Omental fat pad (tissue), 4 donors: ENCODE results near the gene SLC22A14. TPM values are rescaled to one million over a fixed set of nuclear protein-coding genes. Genes with fewer than 3 reads are reported as not detected.

ENCODE experiments used
- ATAC-seq: fragments of 150-250 bp; one replicate; pipeline ENCODE4 v1.9.1; 2016; ENCODE audit warnings: mild to moderate bottlenecking, moderate library complexity; ENCODE audit not compliant: low FRiP score
- DNase-seq: peaks from one replicate; pipeline ENCODE4 v3.0.0-alpha.2; 2019; ENCODE audit warnings: low spot score
- CTCF ChIP-seq, 3 donors: fragments of 450-650 bp; IDR thresholded peaks; one replicate each; pipeline ENCODE4 v1.5.1; 2016 to 2017; ENCODE audit warnings: antibody characterized with exemption in 3 of 3, mild to moderate bottlenecking in 3 of 3, moderate library complexity in 2 of 3
- total RNA-seq, 4 donors: library from RNA; depleted of rRNA; stranded (reverse); fragments of >200 nt; gene quantifications; one replicate each; pipeline ENCODE4 v1.1.0, GENCODE V29; 2016

The SLC22A14 gene
- total RNA-seq, 4 donors from 2014 or later, result 0.24 to 0.65 TPM; not detected in 2

DNA sequence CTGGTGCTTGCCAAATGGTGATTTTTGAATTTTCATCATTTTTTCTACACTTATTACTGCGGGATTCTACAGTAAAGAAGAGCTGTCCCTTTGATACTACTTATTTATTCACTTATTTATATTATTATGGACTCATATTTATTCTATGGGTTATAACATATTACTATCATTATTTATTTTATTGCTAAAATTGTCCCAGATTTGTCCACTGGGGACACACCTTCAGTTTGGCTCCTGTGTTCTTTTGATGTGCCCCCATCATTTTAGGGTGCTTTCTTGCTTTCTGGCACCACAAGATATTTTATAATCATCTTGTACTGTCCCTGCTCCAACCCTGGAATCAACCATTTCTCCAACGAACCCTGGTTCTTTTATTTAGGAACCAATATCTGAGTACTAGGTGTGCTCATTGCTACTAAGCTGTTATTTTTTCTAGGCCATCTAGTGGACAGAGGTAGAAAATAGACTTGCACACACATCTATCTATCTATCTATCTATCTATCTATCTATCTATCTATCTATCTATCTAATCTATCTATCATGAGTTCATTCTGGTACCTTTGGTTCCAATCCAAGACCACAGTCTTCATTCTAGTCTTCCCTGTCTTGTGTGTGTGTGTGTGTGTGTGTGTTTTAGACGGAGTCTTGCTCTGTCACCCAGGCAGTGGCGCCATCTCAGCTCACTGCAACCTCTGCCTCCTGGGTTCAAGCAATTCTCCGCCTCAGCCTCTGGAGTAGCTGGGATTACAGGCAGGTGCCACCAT is 16.0 kb downstream of the SLC22A14 start:
- no peak for TF ChIP-seq CTCF (IDR thresholded peaks at IDR 0.05)
- ATAC-seq, result no peak
- no peak for DNase-seq

DNA sequence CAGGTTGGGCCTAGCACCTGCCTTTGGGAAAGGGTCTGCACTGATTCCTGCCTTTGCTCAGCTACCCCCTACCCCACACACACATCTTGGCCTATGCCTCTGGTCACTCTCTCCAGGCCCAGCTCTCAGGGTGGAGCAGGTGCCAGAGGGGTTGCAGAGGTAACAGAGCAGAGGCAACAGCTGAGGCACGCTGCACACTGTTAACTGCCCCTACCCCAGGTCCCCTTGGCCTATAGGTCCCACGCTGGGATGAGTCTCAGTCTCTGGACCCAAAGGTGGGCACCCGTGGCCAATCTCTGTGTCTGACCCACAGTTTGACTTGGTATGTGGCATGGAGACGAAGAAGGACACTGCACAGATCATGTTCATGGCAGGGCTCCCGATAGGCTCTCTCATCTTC is 24.8 kb downstream of the SLC22A14 start:
- no peak for TF ChIP-seq CTCF (IDR thresholded peaks at IDR 0.05)
- DNase-seq, result no peak
- ATAC-seq, result no peak

GRCh38 chr3:38307599-38307998 is 25.5 kb downstream of the SLC22A14 start:
- TF ChIP-seq CTCF (IDR thresholded peaks at IDR 0.05), result no peak
- no peak for ATAC-seq
- DNase-seq, result no peak

- DNase-seq (no peak), ATAC-seq (no peak)
- TF ChIP-seq CTCF (IDR thresholded peaks at IDR 0.05), result no peak
These were observed 26.4 kb downstream of the SLC22A14 start for GRCh38 chr3:38308456-38308855.

DNA sequence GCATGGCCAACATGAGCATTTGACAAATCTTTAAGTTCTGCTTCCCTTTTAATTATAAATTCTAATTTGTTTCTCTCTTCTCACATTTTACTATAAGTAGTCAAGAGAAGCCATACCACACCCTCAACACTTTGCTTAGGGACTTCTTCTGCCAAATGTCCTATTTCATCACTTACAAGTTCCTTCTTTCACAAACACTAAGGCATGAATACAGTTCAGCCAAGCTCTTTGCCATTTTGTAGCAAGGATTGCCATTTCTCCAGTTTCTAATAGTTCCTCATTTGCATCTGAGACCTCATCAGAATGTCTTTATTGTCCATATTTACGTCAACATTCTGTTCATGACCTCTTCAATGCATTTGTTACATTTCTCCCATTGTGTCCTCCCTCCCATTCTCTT is 29.4 kb downstream of the SLC22A14 start:
- no peak for TF ChIP-seq CTCF (IDR thresholded peaks at IDR 0.05)
- DNase-seq (no peak), ATAC-seq (no peak)

DNA sequence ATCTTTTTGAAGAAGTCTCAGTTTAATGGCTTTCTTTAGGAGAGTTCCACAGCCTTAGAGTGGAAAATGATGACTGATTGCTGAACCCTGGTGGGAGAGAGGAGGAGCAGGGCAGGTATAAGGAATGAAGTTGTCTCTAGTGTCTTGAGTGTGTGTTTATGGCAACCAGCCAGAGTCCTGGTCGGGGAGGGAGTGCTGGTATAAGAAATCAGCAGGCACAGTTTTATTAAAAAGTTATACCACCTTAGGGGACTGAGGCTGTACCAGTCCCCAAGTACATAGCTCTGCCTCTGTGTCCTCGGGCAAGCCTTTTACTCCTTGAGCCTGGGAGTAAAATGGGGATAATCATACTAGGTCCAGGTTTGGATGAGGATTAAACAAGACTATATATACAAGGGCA is 29.8 kb downstream of the SLC22A14 start:
- DNase-seq (no peak), ATAC-seq (no peak)
- TF ChIP-seq CTCF (IDR thresholded peaks at IDR 0.05), result no peak

DNA sequence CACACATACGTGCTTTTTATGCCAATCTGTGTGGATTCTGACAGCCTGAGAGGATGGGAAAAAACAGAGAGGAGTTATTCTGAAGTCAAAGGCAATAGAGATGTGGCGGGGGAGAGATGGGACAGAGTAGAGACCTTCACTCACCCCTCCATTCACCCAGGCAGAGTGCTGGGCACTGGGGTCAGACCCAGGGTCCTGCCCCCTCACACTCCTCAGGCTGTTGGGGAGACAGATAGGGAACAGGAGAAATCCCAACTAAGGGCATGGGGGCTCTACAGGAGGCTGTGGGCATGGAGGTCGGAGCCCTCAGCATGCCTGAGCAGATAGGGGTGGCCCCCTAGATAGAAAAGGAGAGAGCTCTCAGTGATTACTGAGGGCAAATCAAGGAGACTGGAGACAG is 30.3 kb downstream of the SLC22A14 start:
- ATAC-seq (no peak), DNase-seq (no peak)
- no peak for TF ChIP-seq CTCF (IDR thresholded peaks at IDR 0.05)
